Measurements from ENCODE around the gene AMMECR1L. TPM values are rescaled to one million over a fixed set of nuclear protein-coding genes. Genes with fewer than 3 reads are reported as not detected.
"Not testable (repeated sequence)": the region's sequence is repeated elsewhere in the genome, so short reads cannot be mapped to it uniquely, and the experiment has no call there.

AMMECR1L gene
- total RNA-seq, 1 donor from 2014 or later, result 24.5 TPM

DNA sequence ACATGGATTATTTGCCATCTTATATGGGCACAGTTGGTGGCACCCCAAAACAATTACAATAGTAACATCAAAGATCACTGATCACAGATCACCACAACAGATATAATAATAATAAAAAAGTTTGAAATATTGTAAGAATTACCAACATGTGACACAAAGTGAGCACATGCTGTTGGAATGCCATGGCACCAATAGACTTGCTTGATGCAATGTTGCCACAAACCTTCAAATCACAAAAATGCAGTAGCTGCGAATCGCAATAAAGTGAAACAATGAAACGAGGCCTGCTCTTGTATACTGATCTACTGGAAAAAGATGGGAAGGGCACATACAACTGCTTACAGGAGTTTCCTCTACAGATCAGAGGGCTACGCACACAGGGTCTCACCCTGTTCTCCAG, 32.2 kb upstream of the AMMECR1L start:
- Mint-ChIP-seq H3K4me3 (ENCODE audit: unreplicated experiment) (no peak overlapping the region), H3K27ac (ENCODE audit: unreplicated experiment) (no peak overlapping the region), H3K4me1 (ENCODE audit: unreplicated experiment) (no peaks in the 10 kb centered on the region), H3K27me3 (ENCODE audit: unreplicated experiment) (no peaks in the 10 kb centered on the region), H3K36me3 (ENCODE audit: unreplicated experiment) (no peaks in the 10 kb centered on the region), H3K9me3 (ENCODE audit: unreplicated experiment) (no peaks in the 10 kb centered on the region)
- TF ChIP-seq, protein P1, sequence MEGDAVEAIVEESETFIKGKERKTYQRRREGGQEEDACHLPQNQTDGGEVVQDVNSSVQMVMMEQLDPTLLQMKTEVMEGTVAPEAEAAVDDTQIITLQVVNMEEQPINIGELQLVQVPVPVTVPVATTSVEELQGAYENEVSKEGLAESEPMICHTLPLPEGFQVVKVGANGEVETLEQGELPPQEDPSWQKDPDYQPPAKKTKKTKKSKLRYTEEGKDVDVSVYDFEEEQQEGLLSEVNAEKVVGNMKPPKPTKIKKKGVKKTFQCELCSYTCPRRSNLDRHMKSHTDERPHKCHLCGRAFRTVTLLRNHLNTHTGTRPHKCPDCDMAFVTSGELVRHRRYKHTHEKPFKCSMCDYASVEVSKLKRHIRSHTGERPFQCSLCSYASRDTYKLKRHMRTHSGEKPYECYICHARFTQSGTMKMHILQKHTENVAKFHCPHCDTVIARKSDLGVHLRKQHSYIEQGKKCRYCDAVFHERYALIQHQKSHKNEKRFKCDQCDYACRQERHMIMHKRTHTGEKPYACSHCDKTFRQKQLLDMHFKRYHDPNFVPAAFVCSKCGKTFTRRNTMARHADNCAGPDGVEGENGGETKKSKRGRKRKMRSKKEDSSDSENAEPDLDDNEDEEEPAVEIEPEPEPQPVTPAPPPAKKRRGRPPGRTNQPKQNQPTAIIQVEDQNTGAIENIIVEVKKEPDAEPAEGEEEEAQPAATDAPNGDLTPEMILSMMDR (IDR thresholded peaks at IDR 0.05), result no peak
- DNase-seq (ENCODE audit: extremely low spot score, unreplicated experiment), result no peak

DNA sequence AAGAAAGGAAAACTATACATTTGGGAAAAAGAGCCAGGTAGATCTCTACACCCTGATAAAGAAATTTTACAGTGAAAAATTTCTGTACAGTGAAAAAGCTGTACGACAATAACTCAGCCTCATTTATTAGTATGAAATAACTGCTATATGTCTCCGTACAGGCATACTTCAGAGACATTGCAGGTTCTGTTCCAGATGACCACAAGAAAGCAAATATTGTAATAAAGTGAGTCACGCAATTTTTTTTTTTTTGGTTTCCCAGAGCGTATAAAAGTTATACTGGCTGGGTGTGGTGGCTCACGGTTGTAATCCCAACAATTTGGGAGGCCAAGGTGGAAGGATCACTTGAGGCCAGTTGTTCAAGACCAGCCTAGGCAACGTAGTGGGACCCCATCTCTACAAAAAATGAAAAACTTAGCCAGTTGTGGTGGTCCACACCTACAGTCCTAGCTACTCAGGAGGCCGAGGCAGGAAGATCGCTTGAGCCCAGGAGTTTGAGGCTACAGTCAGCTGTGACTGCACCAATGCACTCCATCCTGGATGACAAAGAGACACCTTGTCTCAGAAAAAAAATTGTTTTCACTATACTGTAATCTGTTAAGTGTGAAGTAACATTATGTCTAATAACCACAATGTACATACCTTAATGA, 28.2 kb upstream of the AMMECR1L start:
- Mint-ChIP-seq H3K27ac (ENCODE audit: unreplicated experiment) (no peak overlapping the region), H3K9me3 (ENCODE audit: unreplicated experiment) (no peaks in the 10 kb centered on the region), H3K36me3 (ENCODE audit: unreplicated experiment) (no peaks in the 10 kb centered on the region), H3K4me3 (ENCODE audit: unreplicated experiment) (no peak overlapping the region), H3K27me3 (ENCODE audit: unreplicated experiment) (no peaks in the 10 kb centered on the region), H3K4me1 (ENCODE audit: unreplicated experiment) (no peaks in the 10 kb centered on the region)
- TF ChIP-seq, protein P1 (IDR thresholded peaks at IDR 0.05), result no peak
- no peak for DNase-seq (ENCODE audit: extremely low spot score, unreplicated experiment)

DNA sequence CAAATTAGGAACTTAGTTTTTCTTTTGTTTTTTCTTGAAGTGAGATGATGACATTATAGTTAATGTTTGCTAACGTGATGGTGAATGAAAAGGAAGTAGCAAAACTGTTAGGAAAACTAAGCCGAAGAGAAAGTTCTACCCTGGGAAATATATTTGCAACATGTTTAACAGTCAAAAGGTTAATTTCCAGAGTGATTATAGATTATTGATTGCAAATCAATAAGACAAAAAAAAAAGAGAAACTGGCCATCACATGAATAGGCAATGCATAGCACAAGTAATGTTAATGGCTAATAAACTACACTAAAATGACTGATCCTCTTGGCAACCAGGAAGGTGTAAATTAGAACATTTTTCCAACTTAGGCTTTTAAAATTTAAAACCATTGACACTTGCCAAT, 26.0 kb upstream of the AMMECR1L start:
- no peak overlapping the region for H3K4me3 Mint-ChIP-seq (ENCODE audit: unreplicated experiment)
- TF ChIP-seq, protein P1 (IDR thresholded peaks at IDR 0.05), result no peak
- H3K27me3 Mint-ChIP-seq (ENCODE audit: unreplicated experiment), result peaks cover 3% of the 10 kb centered on the region
- no peaks in the 10 kb centered on the region for H3K36me3 Mint-ChIP-seq (ENCODE audit: unreplicated experiment)
- H3K9me3 Mint-ChIP-seq (ENCODE audit: unreplicated experiment), result no peaks in the 10 kb centered on the region
- no peak for DNase-seq (ENCODE audit: extremely low spot score, unreplicated experiment)
- no peaks in the 10 kb centered on the region for H3K4me1 Mint-ChIP-seq (ENCODE audit: unreplicated experiment)
- H3K27ac Mint-ChIP-seq (ENCODE audit: unreplicated experiment), result no peak overlapping the region

DNA sequence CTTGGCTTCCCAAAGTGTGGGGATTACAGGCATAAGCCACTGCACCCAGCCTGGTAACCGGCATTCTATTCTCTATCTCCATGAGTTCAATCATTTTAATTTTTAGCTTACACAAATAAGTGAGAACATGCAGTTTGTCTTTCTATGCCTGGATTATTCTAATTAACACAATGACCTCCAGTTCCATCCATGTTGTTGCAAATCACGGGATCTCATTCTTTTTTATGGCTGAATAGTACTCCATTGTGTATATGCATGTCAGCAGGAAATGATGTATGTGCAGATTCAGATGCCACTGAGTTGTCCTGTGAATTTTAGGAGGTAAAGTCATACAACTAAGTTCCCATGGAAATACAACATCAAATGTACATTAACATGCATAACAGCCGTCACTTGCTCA, 24.7 kb upstream of the AMMECR1L start:
- H3K4me1 Mint-ChIP-seq (ENCODE audit: unreplicated experiment), result no peaks in the 10 kb centered on the region
- H3K27me3 Mint-ChIP-seq (ENCODE audit: unreplicated experiment), result peaks cover 11% of the 10 kb centered on the region
- H3K4me3 Mint-ChIP-seq (ENCODE audit: unreplicated experiment), result no peak overlapping the region
- DNase-seq (ENCODE audit: extremely low spot score, unreplicated experiment), result no peak
- H3K36me3 Mint-ChIP-seq (ENCODE audit: unreplicated experiment), result no peaks in the 10 kb centered on the region
- TF ChIP-seq, protein P1 (IDR thresholded peaks at IDR 0.05), result no peak
- H3K27ac Mint-ChIP-seq (ENCODE audit: unreplicated experiment), result no peak overlapping the region
- no peaks in the 10 kb centered on the region for H3K9me3 Mint-ChIP-seq (ENCODE audit: unreplicated experiment)

DNA sequence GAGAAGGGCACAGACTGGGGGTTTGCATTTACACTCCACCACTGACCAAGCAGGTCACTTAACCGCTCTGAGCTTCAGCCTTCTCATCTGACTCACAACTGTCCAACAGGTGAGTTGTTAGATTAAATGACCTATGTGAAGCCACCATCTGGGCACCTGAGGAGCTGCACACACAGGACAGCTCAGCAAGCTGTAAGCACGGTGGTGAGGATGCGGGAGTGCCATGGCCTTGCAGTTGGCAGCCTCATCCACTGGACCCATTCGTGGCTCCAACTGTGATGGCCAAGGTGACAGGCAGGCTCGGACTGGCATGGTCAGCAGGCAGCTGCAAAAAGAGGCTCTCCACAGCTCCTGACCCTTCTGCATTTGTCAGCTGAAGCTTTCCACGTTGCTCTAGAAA, 23.3 kb upstream of the AMMECR1L start:
- H3K36me3 Mint-ChIP-seq (ENCODE audit: unreplicated experiment), result no peaks in the 10 kb centered on the region
- H3K4me3 Mint-ChIP-seq (ENCODE audit: unreplicated experiment), result no peak overlapping the region
- H3K4me1 Mint-ChIP-seq (ENCODE audit: unreplicated experiment), result no peaks in the 10 kb centered on the region
- H3K27me3 Mint-ChIP-seq (ENCODE audit: unreplicated experiment), result peaks cover 11% of the 10 kb centered on the region
- H3K27ac Mint-ChIP-seq (ENCODE audit: unreplicated experiment), result no peak overlapping the region
- TF ChIP-seq, protein P1 (IDR thresholded peaks at IDR 0.05), result no peak
- no peak for DNase-seq (ENCODE audit: extremely low spot score, unreplicated experiment)
- H3K9me3 Mint-ChIP-seq (ENCODE audit: unreplicated experiment), result no peaks in the 10 kb centered on the region

DNA sequence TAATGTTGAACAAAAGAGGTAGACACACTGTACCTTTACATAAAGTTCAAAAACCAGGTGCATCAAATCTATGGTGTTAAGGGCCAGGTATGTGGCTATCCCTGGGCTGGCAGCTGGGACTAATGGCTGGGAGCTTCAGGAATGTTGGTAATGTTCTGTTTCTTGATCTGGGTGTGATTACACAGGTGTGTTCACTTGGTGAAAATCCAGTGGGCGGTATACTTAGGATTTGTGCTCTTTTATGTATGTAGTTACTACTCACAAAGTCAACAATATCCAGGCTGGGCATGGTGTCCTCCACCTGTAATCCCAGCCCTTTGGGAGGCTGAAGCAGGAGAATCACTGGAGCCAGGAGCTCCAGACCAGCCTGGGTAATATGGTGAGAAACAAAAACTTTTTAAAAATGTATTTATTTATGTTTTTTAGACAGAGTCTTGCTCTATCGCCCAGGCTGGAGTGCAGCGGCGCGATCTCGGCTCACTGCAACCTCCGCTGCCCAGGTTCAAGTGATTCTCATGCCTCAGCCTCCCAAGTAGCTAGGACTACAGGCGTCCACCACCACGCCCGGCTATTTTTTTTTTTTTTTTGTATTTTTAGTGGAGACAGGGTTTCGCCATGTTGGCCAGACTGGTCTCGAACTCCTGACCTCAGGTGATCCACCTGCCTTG, 22.1 kb upstream of the AMMECR1L start:
- not testable (repeated sequence) for DNase-seq (ENCODE audit: extremely low spot score, unreplicated experiment); H3K9me3 Mint-ChIP-seq (ENCODE audit: unreplicated experiment); H3K36me3 Mint-ChIP-seq (ENCODE audit: unreplicated experiment); H3K4me3 Mint-ChIP-seq (ENCODE audit: unreplicated experiment); H3K4me1 Mint-ChIP-seq (ENCODE audit: unreplicated experiment); H3K27ac Mint-ChIP-seq (ENCODE audit: unreplicated experiment)
- H3K27me3 Mint-ChIP-seq (ENCODE audit: unreplicated experiment), result peaks cover 11% of the 10 kb centered on the region
